Measurements from ENCODE around the gene SLC29A3.

DNA sequence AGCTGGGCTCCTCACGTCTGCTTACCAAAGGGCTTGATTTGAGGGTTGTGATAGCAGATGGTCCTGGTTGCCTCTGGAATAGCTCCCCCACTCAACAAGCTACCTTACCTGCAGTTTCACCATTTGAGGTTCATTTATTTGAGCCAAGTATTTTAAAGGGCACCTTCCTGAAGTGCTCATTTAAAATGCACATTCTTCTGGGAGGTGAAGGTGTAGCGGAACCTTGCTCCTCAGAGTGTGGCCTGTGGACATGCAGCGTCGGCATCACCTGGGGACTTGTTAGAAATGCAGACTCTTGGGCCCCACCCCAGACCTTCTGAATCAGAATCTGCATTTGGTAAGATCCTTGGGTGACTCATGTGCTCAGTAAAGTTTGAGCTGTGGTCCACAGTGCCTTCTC, 79.9 kb downstream of the SLC29A3 start:
- TF ChIP-seq, protein P1, sequence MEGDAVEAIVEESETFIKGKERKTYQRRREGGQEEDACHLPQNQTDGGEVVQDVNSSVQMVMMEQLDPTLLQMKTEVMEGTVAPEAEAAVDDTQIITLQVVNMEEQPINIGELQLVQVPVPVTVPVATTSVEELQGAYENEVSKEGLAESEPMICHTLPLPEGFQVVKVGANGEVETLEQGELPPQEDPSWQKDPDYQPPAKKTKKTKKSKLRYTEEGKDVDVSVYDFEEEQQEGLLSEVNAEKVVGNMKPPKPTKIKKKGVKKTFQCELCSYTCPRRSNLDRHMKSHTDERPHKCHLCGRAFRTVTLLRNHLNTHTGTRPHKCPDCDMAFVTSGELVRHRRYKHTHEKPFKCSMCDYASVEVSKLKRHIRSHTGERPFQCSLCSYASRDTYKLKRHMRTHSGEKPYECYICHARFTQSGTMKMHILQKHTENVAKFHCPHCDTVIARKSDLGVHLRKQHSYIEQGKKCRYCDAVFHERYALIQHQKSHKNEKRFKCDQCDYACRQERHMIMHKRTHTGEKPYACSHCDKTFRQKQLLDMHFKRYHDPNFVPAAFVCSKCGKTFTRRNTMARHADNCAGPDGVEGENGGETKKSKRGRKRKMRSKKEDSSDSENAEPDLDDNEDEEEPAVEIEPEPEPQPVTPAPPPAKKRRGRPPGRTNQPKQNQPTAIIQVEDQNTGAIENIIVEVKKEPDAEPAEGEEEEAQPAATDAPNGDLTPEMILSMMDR (IDR thresholded peaks at IDR 0.05) = no peak
- TF ChIP-seq EZH2 (IDR thresholded peaks at IDR 0.05) = no peak

All from neural progenitor cell (in vitro differentiated cells).